HG03139 (cell line): ENCODE results near the gene MECP2.

ENCODE experiments used
- ATAC-seq: cut with Tn5 transposase; IDR thresholded peaks from one replicate; pipeline ENCODE4 v1.9.1; 2021; ENCODE audit not compliant: unreplicated experiment

Gene MECP2

DNA sequence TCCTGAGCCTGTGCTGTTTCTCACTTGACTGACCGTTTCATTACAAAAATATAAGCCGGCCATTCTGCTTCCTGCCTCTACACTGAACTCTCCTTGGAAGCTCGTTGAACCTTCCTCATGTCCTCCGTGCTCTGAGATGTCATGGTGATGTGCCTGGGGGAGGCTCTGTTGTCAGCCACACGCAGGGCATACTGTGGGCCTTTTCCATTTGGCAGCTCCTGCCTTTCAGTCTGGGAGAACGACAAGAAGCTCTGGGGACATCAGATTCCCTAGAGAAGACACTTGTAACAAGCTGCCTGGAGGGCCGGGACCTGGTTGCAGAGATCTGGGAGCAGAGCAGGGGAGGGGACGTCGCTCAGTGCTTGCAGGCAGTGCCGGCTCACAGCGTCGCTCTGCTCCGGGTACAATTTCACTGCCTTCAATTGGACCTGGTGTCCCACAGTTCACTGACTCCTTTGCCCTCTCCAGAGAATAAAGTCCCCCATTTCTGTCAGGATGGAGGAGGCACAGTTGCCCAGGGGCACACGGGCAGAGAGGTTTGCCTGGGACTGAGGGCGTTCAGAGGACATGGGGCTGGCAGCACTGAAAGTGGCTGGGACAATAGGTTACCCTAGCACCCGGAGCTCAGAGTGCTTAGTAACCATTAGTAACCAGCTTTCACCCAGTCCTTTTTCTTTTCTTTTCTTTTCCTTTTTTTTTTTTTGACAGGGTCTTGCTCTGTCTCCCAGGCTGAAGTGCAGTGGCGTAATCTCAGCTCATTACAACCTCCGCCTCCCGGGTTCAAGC is 19.1 kb upstream of the MECP2 start:
- ATAC-seq: no peak

DNA sequence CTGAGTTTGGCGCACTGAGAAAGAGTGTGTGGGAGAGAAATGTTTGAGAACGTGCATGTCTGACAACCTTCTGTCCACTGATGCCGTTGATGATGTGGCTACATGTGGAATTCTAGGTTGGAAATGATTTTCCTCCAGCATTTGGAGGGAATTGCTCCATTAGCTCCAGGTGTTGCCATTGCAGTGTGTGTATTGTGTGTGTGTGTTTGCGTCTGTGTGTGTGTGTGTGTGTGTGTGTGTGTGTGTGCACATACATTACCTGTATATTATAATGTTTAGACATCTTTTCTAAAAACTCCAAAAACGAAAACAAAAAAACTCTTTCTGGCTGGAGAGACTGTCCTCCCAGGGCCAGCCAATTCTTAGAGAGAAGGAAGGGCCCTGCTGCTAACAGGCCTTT is 18.2 kb upstream of the MECP2 start:
- ATAC-seq: no peak

GRCh38 chrX:154115071-154115470 is 17.6 kb upstream of the MECP2 start:
- ATAC-seq: no peak

DNA sequence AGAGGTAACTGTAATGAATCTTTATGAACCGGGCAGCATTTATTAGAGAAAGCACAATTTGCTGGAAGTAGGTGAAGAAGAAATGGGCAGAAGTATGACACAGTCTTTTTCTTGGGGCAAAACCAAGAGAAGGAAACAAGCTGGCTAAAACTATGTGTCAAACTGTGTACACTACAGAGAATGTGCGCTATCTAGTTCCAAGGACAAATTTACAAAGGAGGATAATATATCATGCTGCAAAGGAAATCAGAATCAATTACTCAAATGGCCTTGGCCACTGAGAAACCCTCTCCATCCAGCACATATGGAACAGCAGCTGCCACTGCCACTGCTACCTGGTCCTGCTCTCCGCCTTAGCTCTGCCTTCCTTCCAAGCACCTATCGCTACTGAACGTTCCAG is 17.1 kb upstream of the MECP2 start:
- no peak for ATAC-seq

DNA sequence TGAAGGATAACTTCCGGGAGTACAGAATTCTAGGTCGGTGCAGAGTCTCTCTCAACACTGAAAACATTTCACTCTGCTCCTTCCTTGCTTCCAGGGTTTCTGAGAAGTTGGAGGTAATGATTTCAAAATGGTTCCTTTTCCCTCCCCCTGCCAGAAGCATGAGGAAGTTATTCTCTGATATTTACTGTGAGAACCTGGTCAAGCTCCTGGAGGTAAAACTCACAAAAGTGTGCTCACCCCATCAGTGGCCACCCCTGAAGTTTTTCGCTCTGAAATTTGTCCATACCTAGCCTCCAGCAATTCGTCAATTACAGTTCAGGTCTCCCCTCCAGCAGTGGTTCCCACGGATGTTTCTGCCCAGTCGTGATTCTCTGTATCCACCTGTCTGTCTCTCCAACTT is 16.2 kb upstream of the MECP2 start:
- ATAC-seq: no peak

- ATAC-seq: no peak
Observed at GRCh38 chrX:154098551-154098950, 1.0 kb upstream of the MECP2 start.

DNA sequence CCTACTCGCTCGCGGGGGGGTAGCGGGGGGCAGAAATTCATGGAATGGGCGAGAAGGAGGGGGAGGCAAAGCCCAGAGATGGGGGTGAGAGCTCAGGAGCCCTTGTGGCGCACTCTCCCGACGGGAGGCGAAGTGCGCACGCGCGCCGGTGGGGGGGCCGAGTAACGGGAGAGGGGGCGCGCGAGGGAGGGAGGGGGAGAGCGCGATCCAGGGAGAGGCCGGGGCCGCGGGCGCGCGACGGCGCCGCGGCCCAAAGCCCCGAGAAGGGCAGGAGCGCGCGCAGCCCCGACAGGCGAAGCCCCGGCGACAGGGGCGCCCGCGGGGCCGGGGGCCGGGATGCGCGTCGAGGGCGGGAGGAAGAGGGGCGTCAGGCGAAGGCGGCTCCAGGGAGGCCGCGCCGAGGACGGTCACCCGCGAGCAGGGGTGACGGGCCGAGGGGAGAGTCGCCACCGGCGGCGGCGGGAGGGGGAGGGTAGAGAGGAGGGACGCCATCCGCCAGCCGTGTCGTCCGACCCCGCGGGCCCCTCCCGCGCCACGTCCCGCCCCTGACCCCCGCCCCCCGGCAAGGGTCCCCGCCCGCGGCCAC is 421 bp downstream of the MECP2 start:
- ATAC-seq: peak; percentile 35

DNA sequence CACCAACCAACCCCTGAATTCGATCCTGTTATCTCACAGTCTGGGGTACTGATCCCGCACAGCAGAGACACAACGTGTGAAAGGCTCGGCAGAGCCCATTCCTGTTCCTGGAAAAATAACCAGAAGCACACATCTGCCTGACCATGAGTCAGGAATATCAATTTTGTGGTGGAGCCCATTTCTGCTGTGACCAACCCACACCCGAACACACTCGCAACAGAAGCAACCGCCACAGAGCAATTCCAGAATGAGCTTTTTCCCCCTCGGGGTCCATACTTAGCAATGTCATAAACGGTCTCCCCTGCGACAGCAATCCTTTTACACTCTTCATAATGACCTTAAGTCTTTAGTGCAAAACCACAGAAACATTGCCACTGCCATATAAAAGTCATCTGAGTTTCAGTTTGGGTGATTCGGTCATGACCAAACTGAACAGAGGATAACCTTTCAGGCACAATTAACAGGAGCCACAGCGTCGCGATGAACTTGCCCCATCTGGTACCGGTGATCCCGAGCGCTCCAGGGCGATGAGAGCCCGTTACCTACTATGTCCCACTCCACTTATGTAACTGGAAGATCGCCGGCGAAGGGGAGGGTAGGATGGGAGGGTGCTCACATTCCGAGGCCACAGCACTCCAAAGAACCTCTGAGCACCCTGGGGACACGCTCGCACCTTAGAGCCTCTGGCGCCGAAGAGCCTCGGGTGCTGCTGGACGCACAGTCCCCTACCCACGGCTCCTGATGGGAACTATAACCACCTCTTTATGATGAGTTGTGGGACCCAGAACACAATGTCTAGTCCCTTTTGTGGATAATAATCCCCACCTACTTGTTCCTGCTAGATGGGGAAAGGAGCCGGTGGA is 1.1 kb downstream of the MECP2 start:
- no peak for ATAC-seq

DNA sequence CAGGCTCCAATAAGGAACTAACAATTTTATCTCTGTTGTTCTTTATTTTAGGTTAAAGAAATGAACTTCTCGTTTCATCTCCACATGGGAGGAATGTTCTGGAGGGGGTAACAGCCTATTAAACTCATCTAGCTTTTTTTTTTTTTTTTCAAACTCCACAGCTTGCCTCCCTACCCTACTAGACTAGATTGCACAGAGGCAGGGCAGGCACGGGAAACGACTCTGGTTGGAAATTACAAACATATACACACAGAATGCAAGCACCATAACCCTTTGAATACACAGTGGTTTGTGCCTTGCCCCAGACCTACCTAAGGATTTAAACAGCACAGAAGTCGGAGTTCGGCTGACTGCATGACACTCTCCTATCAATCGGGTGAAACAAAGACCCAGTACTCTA is 2.7 kb downstream of the MECP2 start:
- ATAC-seq: no peak

DNA sequence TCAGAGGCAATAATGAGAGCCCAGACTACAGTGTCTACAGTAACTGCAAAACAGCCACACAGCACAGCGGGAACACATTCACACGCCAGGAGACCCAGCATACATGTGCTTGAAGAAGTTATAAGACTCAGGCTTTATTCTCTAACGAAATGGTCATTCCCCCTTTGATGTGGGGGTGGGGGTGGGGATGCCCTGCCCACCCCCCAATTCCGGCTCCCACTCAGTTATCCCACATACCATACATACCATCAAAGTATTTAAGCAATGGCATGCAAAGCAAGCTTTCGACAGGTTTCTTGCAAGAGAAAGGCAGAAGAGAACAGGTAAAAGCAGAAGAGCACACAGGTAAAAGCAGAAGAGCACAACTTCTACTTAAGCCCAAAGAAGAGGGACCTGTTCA is 3.6 kb downstream of the MECP2 start:
- no peak for ATAC-seq

GRCh38 chrX:154092371-154092770 is 5.1 kb downstream of the MECP2 start:
- ATAC-seq: no peak

DNA sequence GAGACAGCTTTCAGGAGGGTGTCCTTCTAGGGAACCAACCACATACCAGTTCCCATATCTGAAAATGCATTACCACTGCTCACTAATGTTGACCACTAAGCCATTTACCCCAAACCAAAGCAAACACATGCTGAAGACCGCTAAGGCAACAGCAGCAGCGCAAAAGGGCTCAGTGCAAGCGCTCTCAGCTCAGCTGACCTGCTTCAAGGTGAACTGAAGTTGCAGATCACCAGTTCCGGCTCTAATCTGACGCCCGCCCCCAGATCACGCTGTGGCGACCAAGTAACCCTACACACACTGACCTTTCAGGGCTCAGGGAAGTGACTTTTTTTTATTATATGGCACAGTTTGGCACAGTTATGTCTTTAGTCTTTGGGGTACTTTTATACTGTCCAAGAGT is 5.8 kb downstream of the MECP2 start:
- ATAC-seq: no peak

GRCh38 chrX:154090731-154091130 is 6.8 kb downstream of the MECP2 start:
- ATAC-seq: no peak

DNA sequence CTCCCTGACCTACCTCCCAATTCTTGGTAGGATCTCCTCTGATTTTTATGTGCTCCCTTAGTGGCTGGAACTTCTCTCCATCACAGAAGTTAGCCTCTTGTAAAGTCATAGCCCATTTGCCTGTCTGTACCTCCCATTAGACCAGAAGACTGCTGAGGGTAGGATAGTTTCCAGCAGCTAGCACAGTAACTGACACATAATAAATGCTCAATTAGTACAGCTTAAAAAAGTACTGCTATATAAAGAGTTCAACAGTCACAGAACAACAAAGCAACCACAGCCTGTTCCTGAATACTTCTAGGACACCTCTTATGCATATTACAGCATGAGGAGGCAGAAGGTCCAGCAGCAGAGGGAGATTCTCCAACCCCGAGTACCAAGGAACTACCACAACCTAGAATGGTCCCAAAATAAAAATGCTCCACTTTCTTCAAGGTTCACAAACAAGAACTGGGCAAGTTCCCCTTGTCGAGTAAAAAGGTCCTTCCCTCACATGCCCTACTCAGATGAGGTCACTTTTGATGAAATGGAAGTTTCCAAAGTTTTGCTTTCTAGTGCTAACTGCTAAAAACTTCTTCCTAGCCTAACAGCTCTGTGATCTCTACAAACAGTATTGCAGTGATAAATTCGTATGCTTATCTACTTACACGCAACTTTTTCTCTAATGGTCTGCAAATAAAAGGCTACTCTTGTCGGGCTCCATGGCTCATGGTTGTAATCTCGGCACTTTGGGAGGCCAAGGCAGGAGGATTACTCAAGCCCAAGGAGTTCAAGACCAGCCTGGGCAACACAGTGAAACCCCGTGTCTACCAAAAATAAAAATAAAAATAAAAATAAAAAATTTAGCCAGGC is 12.8 kb downstream of the MECP2 start:
- ATAC-seq: no peak

- ATAC-seq: no peak
Observed at GRCh38 chrX:154083126-154083517, 14.4 kb downstream of the MECP2 start.

- no peak for ATAC-seq
Observed at GRCh38 chrX:154082396-154083125, 15.0 kb downstream of the MECP2 start.

GRCh38 chrX:154077101-154077500 is 20.4 kb downstream of the MECP2 start:
- ATAC-seq: no peak

GRCh38 chrX:154074199-154074598 is 23.3 kb downstream of the MECP2 start:
- no peak for ATAC-seq

GRCh38 chrX:154072192-154072591 is 25.3 kb downstream of the MECP2 start:
- no peak for ATAC-seq

DNA sequence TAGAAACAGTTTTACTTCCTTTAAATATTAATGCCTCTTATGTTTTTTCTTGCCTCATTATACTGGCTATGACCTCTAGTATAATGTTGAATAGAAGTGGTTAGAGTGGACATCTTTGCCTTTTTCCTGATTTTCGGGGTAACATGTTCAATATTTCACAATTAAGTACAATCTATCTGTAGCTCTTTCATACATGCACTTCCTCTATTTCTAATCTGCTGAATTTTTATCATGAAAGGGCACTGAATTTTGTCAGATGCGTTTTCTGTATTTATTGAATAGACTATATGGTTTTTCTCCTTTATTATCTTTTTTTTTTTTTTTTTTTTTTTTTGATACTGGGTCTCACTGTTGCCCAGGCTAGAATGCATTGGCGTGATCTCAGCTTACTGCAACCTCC is 29.0 kb downstream of the MECP2 start:
- ATAC-seq: no peak
